DLD1 (cell line): ENCODE results near the gene CREB5.

Experiments used
- in situ Hi-C: cut with HindIII; loops from 2 replicates; pipeline ENCODE4 v1.10.0; 2017; ENCODE audit warnings: low sequenced_read_pairs

The CREB5 gene

GRCh38 chr7:28474640-28475039 lies 62.3 kb downstream of the CREB5 start:
- in situ Hi-C loops = no loop called here

GRCh38 chr7:28477041-28477442 lies 64.7 kb downstream of the CREB5 start:
- in situ Hi-C loops = no loop called here

GRCh38 chr7:28478656-28479055 lies 66.3 kb downstream of the CREB5 start:
- in situ Hi-C loops = no loop called here

- in situ Hi-C loops = no loop called here
These were observed 67.2 kb downstream of the CREB5 start for GRCh38 chr7:28479507-28479947.

GRCh38 chr7:28480595-28480994 lies 68.3 kb downstream of the CREB5 start:
- in situ Hi-C loops = no loop called here

- in situ Hi-C loops = no loop called here
These were observed 69.0 kb downstream of the CREB5 start for GRCh38 chr7:28481091-28481926.

- in situ Hi-C loops = no loop called here
These were observed 70.8 kb downstream of the CREB5 start for GRCh38 chr7:28483112-28483511.

- in situ Hi-C loops = no loop called here
These were observed 71.7 kb downstream of the CREB5 start for GRCh38 chr7:28483908-28484605.

GRCh38 chr7:28484606-28484935 lies 72.3 kb downstream of the CREB5 start:
- in situ Hi-C loops = no loop called here

- in situ Hi-C loops = no loop called here
These were observed 75.2 kb downstream of the CREB5 start for GRCh38 chr7:28487487-28487886.

- in situ Hi-C loops = no loop called here
These were observed 75.9 kb downstream of the CREB5 start for GRCh38 chr7:28488061-28488791.

GRCh38 chr7:28490831-28491230 lies 78.5 kb downstream of the CREB5 start:
- in situ Hi-C loops = no loop called here

- in situ Hi-C loops = no loop called here
These were observed 81.2 kb downstream of the CREB5 start for GRCh38 chr7:28493477-28493876.

- in situ Hi-C loops = no loop called here
These were observed 84.7 kb downstream of the CREB5 start for GRCh38 chr7:28497009-28497408.

- in situ Hi-C loops = no loop called here
These were observed 86.3 kb downstream of the CREB5 start for GRCh38 chr7:28498636-28499035.

- in situ Hi-C loops = no loop called here
These were observed 87.8 kb downstream of the CREB5 start for GRCh38 chr7:28500138-28500537.

GRCh38 chr7:28502408-28502807 lies 90.1 kb downstream of the CREB5 start:
- in situ Hi-C loops = no loop called here

GRCh38 chr7:28503396-28503795 lies 91.1 kb downstream of the CREB5 start:
- in situ Hi-C loops = no loop called here

GRCh38 chr7:28505014-28505413 lies 92.7 kb downstream of the CREB5 start:
- in situ Hi-C loops = no loop called here

GRCh38 chr7:28505867-28506266 lies 93.5 kb downstream of the CREB5 start:
- in situ Hi-C loops = no loop called here

- in situ Hi-C loops = no loop called here
These were observed 95.4 kb downstream of the CREB5 start for GRCh38 chr7:28507525-28508282.
